ENCODE results near the gene RPL13A. TPM values are rescaled to one million over a fixed set of nuclear protein-coding genes. Genes with fewer than 3 reads are reported as not detected.

RPL13A gene
- total and polyA plus RNA-seq, 9 of the 15 experiments (the other 6 are each of a cell fraction or from before 2014, with no cell fraction given), result 1,744 to 5,482 (median 2,949) TPM

- peak; percentile 98 to 99 for TF ChIP-seq FOXK2 (conservative IDR thresholded peaks at IDR 0.05 in 1 of 2, IDR thresholded peaks at IDR 0.05 in 1 of 2; ENCODE audit: low read depth in 2 of 2)
- TF ChIP-seq MAZ (CRISPR knock-in tag; conservative IDR thresholded peaks at IDR 0.05 in 1 of 2, IDR thresholded peaks at IDR 0.05 in 1 of 2), result peak in 1 of 2 experiments; percentile 71; a peak in 2 of 4 replicates
- TF ChIP-seq ZFX (CRISPR knock-in tag; IDR thresholded peaks at IDR 0.05), result 0 out of 2 replicates have a peak, but pooled peaks have one; percentile 3
- peak; percentile 72 for TF ChIP-seq RBFOX2 (IDR thresholded peaks at IDR 0.05; ENCODE audit: low read depth, low read length)
- TF ChIP-seq DPF2 (IDR thresholded peaks at IDR 0.05), result peak; percentile 46; the same call in 1 of the 2 replicates
- no peak for TF ChIP-seq HMG20A (CRISPR knock-in tag; conservative IDR thresholded peaks at IDR 0.05)
- TF ChIP-seq SUPT5H (IDR thresholded peaks at IDR 0.05), result peak; percentile 89
- TF ChIP-seq POLR2A (conservative IDR thresholded peaks at IDR 0.05), result peak; percentile 87
- peak; percentile 78 for TF ChIP-seq SPI1 (IDR thresholded peaks at IDR 0.05; ENCODE audit: borderline replicate concordance, low read depth, low read length)
- peak; percentile 98 for TF ChIP-seq ZBTB40 (IDR thresholded peaks at IDR 0.05)
- no peak for TF ChIP-seq ZBTB40 (CRISPR knock-in tag; IDR thresholded peaks at IDR 0.05)
- TF ChIP-seq RUNX1 (IDR thresholded peaks at IDR 0.05; ENCODE audit: low read depth), result 0 out of 2 replicates have a peak, but pooled peaks have one; percentile 33
- TF ChIP-seq CXXC5 (CRISPR knock-in tag; IDR thresholded peaks at IDR 0.05), result peak; percentile 60
- TF ChIP-seq L3MBTL2 (IDR thresholded peaks at IDR 0.05), result peak; percentile 41; the same call in 1 of the 2 replicates
- no peak for TF ChIP-seq PURB (CRISPR knock-in tag; IDR thresholded peaks at IDR 0.05; ENCODE audit: low read depth)
- no peak for TF ChIP-seq THRA (IDR thresholded peaks at IDR 0.05)
- peak; percentile 19; the same call in 1 of the 2 replicates for TF ChIP-seq CC2D1A (IDR thresholded peaks at IDR 0.05)
- no peak for TF ChIP-seq ATF2 (CRISPR knock-in tag; IDR thresholded peaks at IDR 0.05)
These were observed 35.8 kb upstream of the RPL13A start, which contains the start of gene PIH1D1 (continued) for GRCh38 chr19:49451430-49452181.
